CD4-positive, alpha-beta T cell treated with Interleukin-4 for 4 hours (primary cell): ENCODE measurements around the gene IQGAP2.
"Not testable (repeated sequence)": the region's sequence is repeated elsewhere in the genome, so short reads cannot be mapped to it uniquely, and the experiment has no call there.

Source experiments
- DNase-seq: peaks from one replicate; pipeline ENCODE4 v3.0.0-alpha.2; 2020

Gene IQGAP2

DNA sequence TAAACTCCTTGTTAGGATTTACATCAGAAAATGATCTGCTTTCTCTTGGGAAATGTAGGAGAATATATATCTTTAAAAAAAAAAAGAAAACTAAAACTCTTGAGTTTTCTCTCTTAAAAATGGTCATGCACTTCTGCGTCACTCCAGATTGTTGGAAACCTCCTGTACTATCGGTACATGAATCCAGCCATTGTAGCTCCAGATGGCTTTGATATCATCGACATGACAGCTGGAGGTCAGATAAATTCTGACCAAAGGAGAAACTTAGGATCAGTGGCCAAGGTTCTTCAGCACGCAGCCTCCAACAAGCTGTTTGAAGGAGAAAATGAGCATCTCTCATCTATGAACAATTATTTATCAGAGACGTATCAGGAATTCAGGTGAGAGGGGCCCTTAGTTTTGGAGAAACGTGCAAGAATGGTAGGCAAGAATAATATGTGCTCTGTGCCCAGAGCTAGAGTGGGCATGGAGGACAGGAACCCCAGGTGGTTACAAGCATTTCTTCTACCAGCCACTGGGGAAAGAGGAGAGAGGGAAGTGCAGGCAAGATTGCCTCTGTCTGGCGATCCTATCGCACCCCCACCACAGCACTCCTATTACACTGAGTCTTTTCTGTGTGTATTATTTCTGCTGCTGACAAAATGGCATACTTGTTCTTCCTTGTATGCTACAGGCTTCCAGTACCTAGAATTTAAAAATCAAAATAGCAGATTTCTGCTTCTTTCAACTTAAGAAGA lies 271.4 kb downstream of the IQGAP2 start:
- no peak for DNase-seq

DNA sequence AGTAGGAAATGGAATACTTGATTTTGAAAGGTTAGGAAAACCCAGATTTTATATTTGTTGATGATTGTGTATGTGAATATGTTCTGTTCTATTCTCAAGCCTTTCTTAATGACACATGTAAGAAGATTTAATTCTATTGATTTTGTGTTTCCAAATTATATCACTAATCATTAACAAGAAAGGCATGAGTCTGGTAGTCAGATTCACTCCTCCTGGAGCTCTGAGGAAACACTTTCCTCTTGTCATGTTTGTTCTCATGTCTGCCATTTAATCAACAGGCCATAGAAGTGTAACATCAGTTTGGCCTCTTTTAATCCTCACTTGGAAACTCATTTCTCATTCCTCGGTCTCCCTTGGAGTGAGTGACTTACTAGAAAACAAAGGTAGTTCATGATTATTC lies 272.3 kb downstream of the IQGAP2 start:
- no peak for DNase-seq

GRCh38 chr5:76677849-76678472 lies 274.9 kb downstream of the IQGAP2 start:
- no peak for DNase-seq

DNA sequence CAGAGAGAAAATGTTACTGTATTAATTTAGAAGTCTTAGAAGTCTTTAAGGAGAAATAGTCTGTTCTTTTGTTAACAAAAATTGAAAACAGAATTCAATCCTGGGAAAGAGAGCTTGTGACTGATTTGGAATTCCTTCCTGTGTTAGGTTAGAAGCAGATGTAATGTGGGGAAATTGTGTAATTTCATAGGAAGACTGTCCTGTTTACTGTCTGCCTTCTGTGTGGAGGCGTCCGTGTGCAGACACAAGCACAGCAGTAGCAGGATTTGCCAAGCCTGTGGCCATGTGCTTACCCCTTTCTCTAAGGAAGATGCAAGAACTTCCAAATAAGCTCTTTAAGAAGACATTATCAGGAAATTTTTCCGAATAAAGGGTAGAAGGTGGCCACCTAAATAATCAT lies 276.1 kb downstream of the IQGAP2 start:
- DNase-seq: no peak

- DNase-seq: not testable (repeated sequence)
These were observed 277.7 kb downstream of the IQGAP2 start for GRCh38 chr5:76680826-76681225.

GRCh38 chr5:76681287-76681686 lies 278.2 kb downstream of the IQGAP2 start:
- no peak for DNase-seq

- no peak for DNase-seq
These were observed 279.3 kb downstream of the IQGAP2 start for GRCh38 chr5:76682387-76682786.

- no peak for DNase-seq
These were observed 281.0 kb downstream of the IQGAP2 start for GRCh38 chr5:76683816-76684731.

GRCh38 chr5:76684756-76685519 lies 281.9 kb downstream of the IQGAP2 start:
- no peak for DNase-seq

DNA sequence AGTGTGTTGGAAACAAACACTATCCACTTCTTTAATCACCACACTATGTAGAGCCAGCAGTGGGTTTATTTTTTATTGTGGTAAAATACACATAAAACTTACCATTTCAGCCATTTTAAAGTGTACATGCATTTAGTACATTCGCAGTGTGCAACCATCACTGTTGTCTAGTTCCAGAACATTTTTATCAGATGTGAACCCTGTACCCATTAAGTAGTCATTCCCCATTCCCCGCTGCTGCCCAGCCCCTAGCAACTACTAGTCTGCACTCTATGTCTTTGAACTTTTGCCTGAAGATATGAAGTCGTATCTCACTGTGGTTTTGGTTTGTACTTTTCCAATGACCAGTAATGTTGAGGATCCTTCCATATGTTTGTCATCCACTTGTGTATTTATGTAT lies 282.6 kb downstream of the IQGAP2 start:
- DNase-seq: no peak

- no peak for DNase-seq
These were observed 285.1 kb downstream of the IQGAP2 start for GRCh38 chr5:76688212-76688611.

DNA sequence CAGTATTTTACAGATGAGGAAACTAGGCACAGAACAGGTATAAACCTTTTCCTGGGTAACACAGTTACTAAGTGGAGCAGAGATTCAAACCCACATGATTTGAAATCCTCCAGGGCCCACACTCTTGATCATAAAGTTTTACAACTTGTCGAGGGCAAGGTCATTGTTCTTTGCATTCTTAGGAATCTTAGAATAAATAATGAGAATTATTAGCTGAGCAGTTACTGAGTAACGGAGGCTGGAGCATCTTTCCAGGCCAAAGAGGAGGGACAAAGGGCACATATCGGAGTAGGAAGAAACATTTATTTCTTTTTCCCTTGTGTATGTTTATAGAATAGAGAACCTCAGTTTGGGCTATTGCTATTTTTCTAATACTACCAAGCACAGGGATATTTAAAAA lies 285.8 kb downstream of the IQGAP2 start:
- no peak for DNase-seq

GRCh38 chr5:76689321-76690036 lies 286.4 kb downstream of the IQGAP2 start:
- DNase-seq: no peak

DNA sequence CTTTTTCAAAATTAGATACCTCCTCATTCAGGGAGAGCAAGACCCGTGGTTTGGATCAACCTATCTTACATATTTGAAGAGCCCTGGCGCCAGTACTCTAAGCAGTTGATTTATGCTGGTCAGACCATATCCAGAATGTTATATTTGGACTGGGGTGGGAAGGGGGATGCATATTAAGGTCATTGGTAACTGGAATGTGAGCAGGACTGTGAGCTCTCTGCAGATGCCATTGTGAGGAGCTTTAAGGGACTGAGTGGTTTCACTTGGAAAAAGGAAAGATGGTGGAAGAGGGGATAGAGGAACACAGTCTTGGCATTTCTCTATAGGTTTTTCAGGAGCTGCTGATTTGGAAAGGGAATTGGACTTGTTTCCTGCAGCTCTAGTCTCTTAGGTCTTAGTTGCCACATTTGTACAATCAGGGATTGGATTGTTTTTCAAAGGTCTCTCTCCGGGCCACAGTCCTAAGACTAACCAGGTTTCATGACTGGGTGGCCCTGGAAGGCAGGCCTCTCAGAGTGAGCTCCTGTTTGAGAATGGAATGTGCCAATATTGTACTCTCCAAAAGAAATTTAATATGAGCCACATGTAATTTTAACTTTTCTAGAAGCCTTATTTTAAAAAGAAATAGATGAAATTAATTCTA lies 287.1 kb downstream of the IQGAP2 start:
- DNase-seq: no peak

GRCh38 chr5:76690704-76691466 lies 287.8 kb downstream of the IQGAP2 start:
- no peak for DNase-seq

DNA sequence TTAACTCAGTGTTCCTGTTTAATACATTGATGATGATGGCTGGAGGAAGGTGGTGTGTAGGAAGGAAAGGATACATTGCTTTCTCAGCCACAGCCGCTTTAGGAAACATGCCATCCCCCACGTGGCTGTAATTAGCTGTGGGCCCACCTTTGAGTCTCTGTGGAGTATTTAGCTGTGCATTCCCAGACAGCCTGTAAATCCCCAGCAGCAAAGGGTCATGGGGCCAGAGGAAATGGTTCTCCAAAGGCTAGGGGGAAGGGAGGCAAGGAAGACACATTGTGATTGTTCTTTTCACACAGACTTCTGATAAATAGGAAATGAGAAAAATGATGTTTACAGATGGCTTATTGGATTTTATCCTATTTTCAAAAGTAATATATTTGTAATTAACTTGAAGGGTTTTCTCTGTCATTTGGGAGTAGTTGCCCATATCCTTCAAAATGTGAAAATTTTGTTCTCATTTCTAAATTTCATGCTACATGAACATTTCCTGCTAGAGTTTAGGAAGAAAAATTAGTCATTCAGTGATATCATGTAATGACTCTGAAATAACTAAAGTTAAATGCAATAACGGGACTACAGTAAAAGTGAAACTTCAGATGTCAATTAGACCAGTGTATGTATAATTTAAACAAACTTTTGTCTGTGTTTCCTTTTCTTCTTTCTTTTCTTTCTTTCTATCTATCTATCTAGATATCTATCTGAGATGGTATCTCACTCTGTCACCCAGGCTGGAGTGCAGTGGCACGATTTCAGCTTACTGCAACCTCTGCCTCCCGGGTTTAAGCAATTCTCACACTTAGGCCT lies 288.6 kb downstream of the IQGAP2 start:
- no peak for DNase-seq

GRCh38 chr5:76692274-76692540 lies 289.1 kb downstream of the IQGAP2 start:
- DNase-seq: no peak

- DNase-seq: no peak
These were observed 289.6 kb downstream of the IQGAP2 start for GRCh38 chr5:76692651-76693050.

DNA sequence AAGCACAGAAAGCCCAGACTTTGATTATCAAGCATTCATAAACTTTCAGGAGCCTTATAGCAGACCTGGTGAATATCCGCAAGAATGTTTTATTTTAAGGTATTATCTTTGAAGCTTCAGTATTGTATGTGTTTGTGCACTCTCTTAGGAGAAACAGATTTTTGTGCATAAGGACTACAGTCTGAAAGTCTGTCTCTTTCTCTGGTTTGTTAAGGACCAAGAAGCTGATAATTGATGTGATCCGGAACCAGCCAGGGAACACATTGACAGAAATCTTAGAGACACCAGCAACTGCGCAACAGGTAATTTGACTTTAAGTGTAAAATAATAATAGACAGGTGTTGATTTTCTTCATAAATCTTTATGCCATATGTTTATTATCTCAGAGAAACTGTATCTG lies 290.1 kb downstream of the IQGAP2 start:
- no peak for DNase-seq

GRCh38 chr5:76694317-76694716 lies 291.2 kb downstream of the IQGAP2 start:
- DNase-seq: no peak
